Measurements from ENCODE around the gene NPEPL1.

NPEPL1 gene

GRCh38 chr20:58655328-58656107 lies 37.1 kb upstream of the NPEPL1 start:
- no peak for TF ChIP-seq TAF1 (IDR thresholded peaks at IDR 0.05; ENCODE audit: low read depth)
- no peak for TF ChIP-seq TCF12 (IDR thresholded peaks at IDR 0.05; ENCODE audit: low read depth)
- TF ChIP-seq EGR1 (IDR thresholded peaks at IDR 0.05) = no peak
- TF ChIP-seq ZBTB7A (IDR thresholded peaks at IDR 0.05; ENCODE audit: low read depth) = no peak
- no peak for TF ChIP-seq REST (IDR thresholded peaks at IDR 0.05; ENCODE audit: low read depth)
- no peak for TF ChIP-seq CEBPB (IDR thresholded peaks at IDR 0.05)
- TF ChIP-seq, protein P1, sequence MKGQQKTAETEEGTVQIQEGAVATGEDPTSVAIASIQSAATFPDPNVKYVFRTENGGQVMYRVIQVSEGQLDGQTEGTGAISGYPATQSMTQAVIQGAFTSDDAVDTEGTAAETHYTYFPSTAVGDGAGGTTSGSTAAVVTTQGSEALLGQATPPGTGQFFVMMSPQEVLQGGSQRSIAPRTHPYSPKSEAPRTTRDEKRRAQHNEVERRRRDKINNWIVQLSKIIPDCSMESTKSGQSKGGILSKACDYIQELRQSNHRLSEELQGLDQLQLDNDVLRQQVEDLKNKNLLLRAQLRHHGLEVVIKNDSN (IDR thresholded peaks at IDR 0.05) = no peak
- no peak for TF ChIP-seq CREB1 (IDR thresholded peaks at IDR 0.05; ENCODE audit: low read depth)

DNA sequence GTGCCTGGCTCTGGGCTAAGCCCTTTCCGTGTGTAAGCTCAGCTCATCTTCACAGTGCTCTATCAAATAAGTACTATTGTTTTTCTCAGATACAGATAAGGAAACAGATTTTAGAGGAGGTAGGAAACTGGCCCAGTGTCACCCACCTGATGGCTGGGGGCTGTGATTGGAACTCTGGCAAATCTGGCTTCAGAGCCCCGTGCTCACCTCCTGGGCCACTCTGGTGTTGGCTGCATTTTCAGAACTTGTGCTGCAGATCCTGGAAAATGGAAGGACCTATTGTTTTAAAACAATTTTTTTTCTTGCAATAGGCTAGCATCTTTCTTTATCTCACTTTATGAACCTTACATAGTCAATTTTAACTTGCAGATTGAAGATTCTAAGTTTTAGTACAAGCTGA lies 35.8 kb upstream of the NPEPL1 start:
- TF ChIP-seq EP300 (IDR thresholded peaks at IDR 0.05; ENCODE audit: borderline replicate concordance) (no peak), MAX (IDR thresholded peaks at IDR 0.05) (no peak), FOXM1 (IDR thresholded peaks at IDR 0.05; ENCODE audit: borderline replicate concordance, low read depth) (no peak), TCF12 (IDR thresholded peaks at IDR 0.05; ENCODE audit: low read depth) (no peak), TEAD4 (IDR thresholded peaks at IDR 0.05) (no peak), TAF1 (IDR thresholded peaks at IDR 0.05; ENCODE audit: low read depth) (no peak), ZBTB7A (IDR thresholded peaks at IDR 0.05; ENCODE audit: low read depth) (no peak), NFIC (IDR thresholded peaks at IDR 0.05) (no peak), YY1 (IDR thresholded peaks at IDR 0.05; ENCODE audit: low read depth) (no peak), CEBPB (IDR thresholded peaks at IDR 0.05) (no peak), REST (IDR thresholded peaks at IDR 0.05; ENCODE audit: low read depth) (no peak), EGR1 (IDR thresholded peaks at IDR 0.05) (no peak), RAD21 (IDR thresholded peaks at IDR 0.05; ENCODE audit: low read depth) (no peak), CREB1 (IDR thresholded peaks at IDR 0.05; ENCODE audit: low read depth) (no peak)
- TF ChIP-seq, protein P1 (IDR thresholded peaks at IDR 0.05) = no peak

DNA sequence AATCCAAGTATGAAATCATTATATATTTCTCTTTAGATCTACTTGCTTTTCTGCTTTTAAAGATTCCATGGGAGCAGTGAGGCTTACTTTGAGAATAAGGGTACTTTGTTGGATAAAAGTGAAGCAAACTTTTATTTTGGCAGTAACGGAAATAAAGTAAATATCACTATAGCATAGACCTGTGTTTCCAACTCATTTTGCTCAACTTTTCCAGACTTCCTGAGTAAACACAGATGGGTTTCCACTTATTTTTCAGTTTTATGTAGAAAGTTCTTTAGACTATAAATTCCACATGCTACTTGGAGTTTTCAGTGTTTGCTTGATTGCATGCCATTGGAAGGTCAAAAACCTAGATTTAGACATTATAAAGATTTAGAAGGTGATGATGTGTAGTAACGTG lies 35.3 kb upstream of the NPEPL1 start:
- TF ChIP-seq RAD21 (IDR thresholded peaks at IDR 0.05; ENCODE audit: low read depth) (no peak), REST (IDR thresholded peaks at IDR 0.05; ENCODE audit: low read depth) (no peak), TAF1 (IDR thresholded peaks at IDR 0.05; ENCODE audit: low read depth) (no peak), CEBPB (IDR thresholded peaks at IDR 0.05) (no peak), TEAD4 (IDR thresholded peaks at IDR 0.05) (no peak), FOXM1 (IDR thresholded peaks at IDR 0.05; ENCODE audit: borderline replicate concordance, low read depth) (no peak), EP300 (IDR thresholded peaks at IDR 0.05; ENCODE audit: borderline replicate concordance) (no peak), NFIC (IDR thresholded peaks at IDR 0.05) (no peak)
- TF ChIP-seq, protein P1 (IDR thresholded peaks at IDR 0.05) = no peak

DNA sequence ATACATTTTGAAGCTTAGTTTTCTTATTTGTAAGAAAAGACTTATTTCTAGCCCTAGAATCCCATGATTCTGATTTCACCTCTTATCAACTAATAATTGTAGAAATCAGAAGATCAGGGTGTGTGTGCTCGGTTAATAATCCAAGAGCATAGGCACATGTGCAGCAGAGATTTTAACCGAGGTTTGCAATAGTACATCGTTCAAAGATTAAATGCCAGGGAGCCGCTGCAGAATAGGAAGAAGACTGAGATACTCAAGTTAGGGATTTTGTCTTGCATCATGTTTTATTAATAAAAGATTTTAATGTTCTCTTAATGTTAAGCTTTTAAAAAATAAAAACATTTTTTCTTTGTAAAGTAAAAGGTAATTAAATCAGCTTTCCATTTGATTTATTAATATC lies 34.6 kb upstream of the NPEPL1 start:
- TF ChIP-seq ZBTB7A (IDR thresholded peaks at IDR 0.05; ENCODE audit: low read depth) (no peak), EP300 (IDR thresholded peaks at IDR 0.05; ENCODE audit: borderline replicate concordance) (no peak), CEBPB (IDR thresholded peaks at IDR 0.05) (no peak), CREB1 (IDR thresholded peaks at IDR 0.05; ENCODE audit: low read depth) (no peak), EGR1 (IDR thresholded peaks at IDR 0.05) (no peak), FOXM1 (IDR thresholded peaks at IDR 0.05; ENCODE audit: borderline replicate concordance, low read depth) (no peak), NFIC (IDR thresholded peaks at IDR 0.05) (no peak), YY1 (IDR thresholded peaks at IDR 0.05; ENCODE audit: low read depth) (no peak), REST (IDR thresholded peaks at IDR 0.05; ENCODE audit: low read depth) (no peak), TAF1 (IDR thresholded peaks at IDR 0.05; ENCODE audit: low read depth) (no peak)
